GM21447 (cell line): Measurements from ENCODE around the gene SEMA3B.
"Not testable (repeated sequence)": the region's sequence is repeated elsewhere in the genome, so short reads cannot be mapped to it uniquely, and the experiment has no call there.

ENCODE experiments used
- ATAC-seq: cut with Tn5 transposase; IDR thresholded peaks from one replicate; pipeline ENCODE4 v1.9.1; 2021; ENCODE audit not compliant: unreplicated experiment

The SEMA3B gene

DNA sequence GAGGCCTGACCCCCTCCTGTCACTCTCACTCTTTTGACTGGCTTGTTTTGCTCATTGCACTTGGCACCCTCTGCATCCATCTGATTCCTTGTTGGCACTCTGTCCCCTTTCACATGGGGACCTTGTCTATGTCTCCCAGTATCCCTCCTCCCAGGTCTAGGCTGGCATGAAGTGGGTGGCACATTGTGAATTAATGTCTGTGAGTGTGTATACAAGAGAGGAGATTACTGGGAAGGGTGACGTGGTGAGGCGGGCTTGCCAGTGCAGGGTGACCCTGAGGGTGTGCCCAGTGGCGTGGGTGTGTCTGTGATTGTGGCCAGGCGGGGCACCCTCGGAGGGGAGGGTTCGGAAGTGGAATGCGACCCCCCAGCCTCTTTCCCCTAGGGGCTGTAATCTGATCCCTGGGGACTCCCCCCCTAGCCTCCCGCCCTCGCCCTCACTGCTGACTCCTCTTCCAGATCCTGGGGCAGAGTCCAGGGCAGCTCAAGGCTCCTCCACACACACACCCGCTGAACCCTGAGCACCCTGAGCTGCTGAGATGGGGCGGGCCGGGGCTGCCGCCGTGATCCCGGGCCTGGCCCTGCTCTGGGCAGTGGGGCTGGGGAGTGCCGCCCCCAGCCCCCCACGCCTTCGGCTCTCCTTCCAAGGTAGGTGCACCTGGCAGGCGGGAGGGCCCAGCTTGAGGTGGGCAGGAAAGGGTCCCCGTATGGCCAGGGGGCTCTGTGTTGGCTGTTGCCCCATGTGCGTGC, at the start of gene SEMA3B:
TSS of gene SEMA3B (plus strand) at position 445 of the 749 bp plus-strand sequence. CDS start at position 539, 94 bp downstream.
- no peak for ATAC-seq

DNA sequence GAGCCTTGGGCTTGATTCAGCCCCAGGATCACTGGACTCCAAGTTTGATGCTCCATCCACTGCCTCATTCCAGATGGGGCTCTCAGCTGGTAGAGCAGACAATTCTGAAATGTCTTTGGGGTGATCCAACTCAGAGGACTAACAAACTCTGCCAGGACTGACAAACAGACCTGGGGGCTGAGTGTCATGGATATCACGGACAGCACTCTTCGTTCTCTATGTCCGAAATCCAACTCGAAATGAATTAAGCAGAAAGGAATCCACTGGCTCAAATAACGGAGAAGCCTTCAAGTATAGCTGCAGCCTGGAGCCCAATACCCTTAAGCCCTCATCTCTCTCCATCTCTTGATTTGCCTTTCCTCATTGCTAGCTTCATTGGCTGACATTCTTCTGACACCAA, 49.7 kb upstream of the SEMA3B start:
- no peak for ATAC-seq

- ATAC-seq: no peak
Observed at GRCh38 chr3:50220109-50220508, 48.8 kb upstream of the SEMA3B start.

DNA sequence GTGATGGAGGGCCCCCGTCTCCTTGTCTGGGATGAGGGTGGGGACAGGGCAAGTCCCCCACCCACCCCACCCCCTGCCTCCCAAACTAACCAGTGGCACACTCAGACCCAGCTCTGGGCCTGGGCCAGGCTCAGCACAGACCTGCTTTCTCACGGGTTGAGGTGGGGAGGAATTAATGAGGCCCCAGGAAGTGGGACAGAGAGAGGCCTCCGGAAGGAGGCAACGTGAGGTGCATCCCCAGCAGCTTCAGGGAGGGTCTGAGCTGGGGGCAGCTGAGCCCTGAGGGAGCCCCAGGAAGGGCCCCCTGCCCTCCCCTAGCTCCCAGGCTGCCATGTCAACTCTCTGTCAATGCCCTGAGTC, 47.9 kb upstream of the SEMA3B start:
- no peak for ATAC-seq

- no peak for ATAC-seq
Observed at GRCh38 chr3:50221411-50222168, 47.4 kb upstream of the SEMA3B start.

DNA sequence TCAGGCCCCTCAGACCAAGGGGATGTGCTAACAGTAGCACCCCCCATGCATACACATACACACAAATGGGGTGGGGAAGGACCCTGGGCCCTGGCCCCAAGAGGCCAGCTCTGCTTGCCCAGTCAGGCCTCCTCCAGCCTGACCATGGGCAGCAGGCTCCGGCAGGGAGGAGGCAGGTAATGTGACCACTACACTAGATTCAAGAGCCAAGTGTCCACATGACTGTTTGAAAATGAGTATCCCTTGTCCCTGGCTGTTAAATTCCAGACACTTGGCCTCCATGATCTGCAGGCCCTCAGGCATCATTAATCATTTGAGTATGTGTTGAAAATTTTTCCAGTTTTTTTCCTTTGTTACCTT, 46.8 kb upstream of the SEMA3B start:
- no peak for ATAC-seq

- no peak for ATAC-seq
Observed at GRCh38 chr3:50224639-50225038, 44.3 kb upstream of the SEMA3B start.

DNA sequence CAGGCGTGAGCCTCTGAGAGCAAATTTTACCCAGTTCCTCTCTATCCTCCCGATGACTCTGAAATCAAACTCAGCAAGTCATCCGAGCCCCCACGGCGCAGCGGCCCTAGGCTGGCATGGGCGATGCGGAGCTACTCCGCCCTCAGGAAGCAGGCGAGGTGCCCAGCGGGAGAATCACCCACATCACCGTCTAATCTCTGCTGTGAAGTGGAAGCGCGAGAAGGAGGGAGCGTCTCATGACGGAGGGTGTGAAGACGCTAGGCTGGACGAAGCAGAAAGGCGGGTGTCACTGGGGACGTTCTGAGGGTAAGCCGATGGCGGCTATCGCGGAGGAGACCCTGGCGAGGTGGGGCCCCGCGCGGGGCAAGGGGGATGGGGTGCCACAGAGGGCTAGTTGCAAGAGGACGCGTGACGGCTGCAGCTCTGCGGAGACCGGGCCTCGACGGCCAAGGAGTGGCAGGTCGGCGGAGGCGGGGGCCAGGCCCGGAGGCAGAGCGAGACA, 42.0 kb upstream of the SEMA3B start:
- peak; percentile 21 for ATAC-seq

- ATAC-seq: peak; percentile 73
Observed at GRCh38 chr3:50227390-50228183, 41.4 kb upstream of the SEMA3B start.

- not testable (repeated sequence) for ATAC-seq
Observed at GRCh38 chr3:50228184-50228763, 40.7 kb upstream of the SEMA3B start.

GRCh38 chr3:50229490-50229889, 39.5 kb upstream of the SEMA3B start:
- no peak for ATAC-seq

DNA sequence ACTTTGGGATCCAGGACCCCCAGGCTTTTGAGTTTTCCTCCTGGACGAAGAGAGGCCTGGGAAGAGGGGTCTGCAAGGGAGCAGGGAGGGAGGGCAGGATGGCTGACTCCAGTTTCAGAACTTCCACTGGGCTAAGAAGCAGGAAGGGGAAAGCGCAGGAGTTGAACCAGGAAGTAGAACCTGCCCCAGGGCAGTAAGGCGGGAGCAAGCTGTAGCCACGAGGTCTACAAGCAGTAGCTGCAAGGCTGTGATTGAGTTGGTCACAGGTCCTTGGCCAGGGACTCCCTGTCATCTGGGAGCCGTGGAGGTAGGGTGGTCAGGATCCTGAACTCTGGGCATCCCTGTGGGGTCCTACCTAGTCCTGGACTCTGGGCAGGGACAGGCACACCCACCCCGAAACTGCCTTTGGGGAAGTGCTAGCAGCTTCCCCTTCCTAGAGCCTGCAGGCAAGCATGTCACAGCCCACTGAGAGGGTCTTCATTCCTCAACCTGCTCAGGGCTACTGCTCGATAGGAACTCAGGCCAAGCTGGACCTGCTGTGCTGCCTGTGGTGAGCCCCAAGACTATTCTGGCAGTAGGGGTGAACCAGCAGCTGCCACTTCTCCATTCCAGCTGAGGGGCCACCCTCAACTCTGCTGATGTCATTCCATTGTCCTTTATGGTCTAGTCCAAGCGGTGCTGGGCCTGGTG, 38.7 kb upstream of the SEMA3B start:
- ATAC-seq: no peak

DNA sequence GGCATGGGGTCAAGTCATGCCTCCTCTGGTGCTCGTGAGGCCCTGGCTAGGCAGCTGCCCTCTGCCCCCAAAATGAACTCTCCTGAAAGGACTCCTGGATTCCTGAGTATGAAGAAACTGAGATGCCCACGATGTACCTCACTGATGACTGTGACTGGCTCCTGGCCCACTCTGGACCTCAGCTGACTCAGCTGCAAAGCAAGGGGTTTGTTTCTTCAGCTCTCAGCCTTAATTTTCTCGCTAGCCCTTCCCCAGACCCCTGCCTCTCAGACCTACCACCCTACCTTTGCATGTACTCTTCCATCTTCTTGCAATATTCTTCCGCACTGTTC, 38.2 kb upstream of the SEMA3B start:
- ATAC-seq: no peak

DNA sequence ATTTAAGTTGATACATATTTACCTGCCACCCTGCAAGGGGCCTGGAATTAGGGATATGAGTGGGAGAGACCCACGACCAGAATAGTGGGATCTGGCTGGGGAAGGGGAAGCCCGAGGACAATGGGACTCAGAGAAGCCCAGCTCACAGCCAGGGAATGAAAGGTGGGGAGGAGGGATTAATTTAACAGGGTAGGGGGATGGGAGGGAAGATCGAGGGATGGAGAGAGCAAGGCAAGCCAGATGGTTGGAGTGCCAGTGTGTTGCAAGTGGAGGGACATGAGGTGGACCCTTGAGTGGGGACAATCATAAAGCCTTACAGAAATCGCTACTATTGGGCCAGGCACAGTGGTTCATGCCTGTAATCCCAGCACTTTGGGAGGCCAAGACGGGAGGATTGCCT, 37.4 kb upstream of the SEMA3B start:
- ATAC-seq: no peak

GRCh38 chr3:50232303-50232702, 36.6 kb upstream of the SEMA3B start:
- no peak for ATAC-seq

DNA sequence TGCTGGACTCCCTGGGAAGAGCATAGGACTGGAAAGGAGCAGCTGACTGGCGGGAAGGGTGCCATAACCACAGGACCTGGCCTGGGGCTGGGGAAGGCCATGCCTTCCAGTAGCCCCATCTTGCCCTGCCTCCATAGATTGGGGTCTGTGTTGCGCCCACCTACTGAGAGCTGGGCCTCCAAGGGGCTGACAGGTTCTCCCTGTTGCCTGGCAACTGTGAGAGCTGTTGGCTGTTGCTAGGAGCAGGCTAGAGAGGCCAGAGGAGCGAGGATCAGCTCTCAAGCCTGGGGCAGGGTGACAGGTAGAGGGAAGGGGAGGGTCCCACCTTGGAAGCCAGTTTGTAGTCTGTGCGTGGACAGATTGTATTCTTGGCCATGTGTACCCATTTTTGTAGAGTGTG, 35.8 kb upstream of the SEMA3B start:
- ATAC-seq: no peak

DNA sequence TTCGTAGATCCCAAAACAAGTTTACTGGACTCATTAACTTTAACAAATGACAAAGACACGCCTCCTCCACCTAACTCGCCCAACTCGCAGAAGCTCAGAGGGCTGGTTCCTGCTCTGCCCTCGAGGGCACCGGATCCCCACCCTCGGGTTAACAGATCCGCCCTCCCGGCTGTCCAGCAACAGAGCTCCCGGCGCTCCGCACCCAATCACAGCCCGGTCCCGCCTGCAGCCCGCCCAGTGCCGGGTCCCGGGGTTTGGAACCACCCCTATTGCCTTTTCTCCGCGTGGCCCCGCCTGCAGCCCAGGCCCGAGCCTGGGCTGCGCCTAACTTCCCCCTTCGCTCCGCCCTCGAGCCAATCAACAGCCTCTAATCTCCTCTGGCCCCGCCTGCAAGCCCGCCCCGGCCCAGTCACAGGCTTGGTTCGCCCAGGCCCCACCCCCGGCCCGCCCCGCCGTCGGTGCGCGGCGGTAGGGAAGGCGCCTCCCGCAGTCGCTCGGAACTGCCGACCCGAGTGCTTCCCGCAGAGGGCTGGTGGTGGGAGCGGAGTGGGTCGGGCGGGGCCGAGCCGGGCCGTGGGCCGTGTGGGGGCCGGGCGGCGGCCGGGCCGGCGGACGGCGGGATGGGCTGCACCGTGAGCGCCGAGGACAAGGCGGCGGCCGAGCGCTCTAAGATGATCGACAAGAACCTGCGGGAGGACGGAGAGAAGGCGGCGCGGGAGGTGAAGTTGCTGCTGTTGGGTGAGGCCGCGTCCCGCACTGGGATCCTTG, 33.0 kb upstream of the SEMA3B start, which contains the start of gene GNAI2:
TSS of gene GNAI2 (plus strand) at position 489 of the 768 bp plus-strand sequence. CDS start at position 621, 132 bp downstream.
- peak; percentile 90 for ATAC-seq

DNA sequence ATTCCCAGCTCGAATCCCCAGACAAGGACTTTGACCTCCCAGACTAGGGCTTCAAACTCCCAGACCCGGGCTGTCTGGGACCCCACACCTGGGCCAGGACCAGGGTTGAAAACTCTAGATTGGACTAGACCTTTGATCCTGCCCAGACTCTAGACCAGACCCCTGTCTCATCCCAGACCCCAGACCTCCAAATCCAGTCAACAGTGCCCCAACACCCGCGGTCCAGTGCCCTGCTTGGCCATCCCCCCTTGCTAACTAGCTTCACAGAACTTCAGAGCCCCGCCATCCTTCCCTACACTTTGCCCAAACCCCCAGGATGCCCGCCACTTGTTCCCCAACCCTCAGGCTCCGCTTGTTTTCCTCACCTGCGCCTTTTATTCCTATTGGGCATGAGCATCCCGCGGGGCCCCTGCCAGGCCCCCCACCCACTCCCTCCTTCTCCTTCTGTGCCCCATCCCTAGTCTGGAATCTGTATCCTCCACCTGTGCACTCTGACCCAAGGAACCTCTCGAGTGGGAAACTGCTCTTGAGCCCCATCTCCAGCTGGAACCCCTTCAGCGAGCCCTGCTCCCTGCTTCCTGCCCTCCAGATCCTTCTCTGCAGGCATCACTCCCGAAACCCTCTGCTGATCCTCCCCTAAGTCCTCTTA, 32.3 kb upstream of the SEMA3B start:
- ATAC-seq: no peak

DNA sequence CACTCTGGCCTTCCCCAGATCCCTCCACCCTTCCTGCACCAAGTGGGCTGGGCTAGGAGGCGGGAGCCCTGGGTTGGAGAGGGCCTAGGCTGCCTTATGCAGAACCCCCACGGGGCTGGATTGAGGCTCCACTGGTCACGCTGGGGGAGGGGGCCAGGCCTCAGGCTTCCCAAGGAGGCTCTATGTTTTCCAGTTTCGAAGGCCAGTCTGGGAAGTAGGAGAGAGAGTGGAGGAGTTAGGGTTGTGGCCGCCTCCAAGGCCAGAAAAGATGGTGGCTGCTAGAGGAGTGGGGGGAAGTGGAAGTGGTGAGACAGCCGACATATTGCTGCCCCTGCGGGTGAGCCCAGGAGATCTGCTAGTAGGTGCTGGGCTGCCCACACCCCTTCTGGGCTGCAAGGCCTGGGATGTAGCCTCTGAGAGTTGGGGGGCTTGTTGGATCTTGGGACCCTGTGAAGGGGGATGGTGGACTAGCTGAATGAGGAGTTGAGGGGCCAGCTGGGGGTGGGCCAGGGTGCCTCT, 31.8 kb upstream of the SEMA3B start:
- ATAC-seq: no peak
